Ovary (tissue), 9 donors: Measurements from ENCODE around the gene MX1. TPM values are rescaled to one million over a fixed set of nuclear protein-coding genes. Genes with fewer than 3 reads are reported as not detected.

Experiments used
- DNase-seq, 5 donors: peaks; one replicate each; pipeline ENCODE4 v3.0.0-alpha.2; 2019 to 2020
- H3K27ac ChIP-seq, 2 donors: fragments of 200-600 bp; one replicate each; pipeline versions ENCODE4 v1.5.1 to v1.8.0; 2019 to 2022
- H3K27me3 ChIP-seq: fragments of 200-600 bp; one replicate; pipeline ENCODE4 v1.8.0; 2022
- H3K36me3 ChIP-seq: fragments of 200-600 bp; sonication (generic); one replicate; pipeline ENCODE4 v1.5.1; 2019
- H3K4me1 ChIP-seq: one replicate; pipeline ENCODE4 v1.8.1; 2013; ENCODE audit warnings: mild to moderate bottlenecking, moderate library complexity; ENCODE audit not compliant: insufficient read depth
- H3K4me3 ChIP-seq: fragments of 200-600 bp; sonication (generic); one replicate; pipeline ENCODE4 v1.5.1; 2017
- H3K9me3 ChIP-seq, 2 donors: fragments of 200-600 bp in 1 of 2; sonication (generic) in 1 of 2; one replicate each; pipeline versions ENCODE4 v1.5.1 to v1.8.1; 2013 to 2019; ENCODE audit warnings: mild to moderate bottlenecking in 1 of 2, moderate library complexity in 1 of 2
- CTCF ChIP-seq, 3 donors: fragments of 450-650 bp in 2 of 3; fragments of 200-600 bp in 1 of 3; IDR thresholded peaks; one replicate each; pipeline versions ENCODE4 v1.5.1 to v1.8.0; 2016 to 2022; ENCODE audit warnings: antibody characterized with exemption in 3 of 3, mild to moderate bottlenecking in 1 of 3
- EP300 ChIP-seq: sonication (generic); formaldehyde crosslinking; IDR thresholded peaks from one replicate; pipeline ENCODE4 v1.6.1; 2017; ENCODE audit warnings: antibody characterized with exemption
- POLR2A ChIP-seq: fragments of 450-650 bp; IDR thresholded peaks from one replicate; pipeline ENCODE4 v1.6.1; 2017; ENCODE audit warnings: antibody characterized with exemption, mild to moderate bottlenecking, moderate library complexity
- WGBS, 3 donors: extraction: QIAGEN DNeasy Blood & Tissue Kit in 1 of 3; methylation state at CpG; one replicate each; pipeline versions ENCODE4 v1.1.5 to v1.1.7; 2013 to 2017; 5-methylcytosine and 5-hydroxymethylcytosine counted together
- intact Hi-C, 4 donors: fragments of 100-400 bp; cut with DNase I; formaldehyde crosslinking; loops; one replicate each; pipeline versions ENCODE4 v1.11.0 to v1.15.1; 2022 to 2023
- polyA plus RNA-seq, 2 donors: library from polyadenylated mRNA; stranded (reverse); fragments of 200-250 nt in 1 of 2; fragments of 350-450 nt in 1 of 2; fragmentation: Illumina TruSeq in 1 of 2; extraction: RNeasy Lipid Tissue Mini Kit (QIAGEN cat#74804) in 1 of 2; gene quantifications; one replicate each; pipeline ENCODE4 v1.2.3, GENCODE V29; 2013 to 2014
- total RNA-seq, 7 donors: library from RNA; depleted of rRNA in 2 of 7; stranded (reverse); fragments of >200 nt in 2 of 7; fragmentation: NEBNext Ultra II Directional in 3 of 7; extraction: Animal tissue kit (Norgen Biotek cat#: 25700) in 3 of 7; gene quantifications; one replicate each; pipeline versions ENCODE4 v1.1.0 to v1.2.4, GENCODE V29; 2016 to 2023
- donor health status: DM: no; HTN: no; CAD: no; lungs with moderate emphysema.
- donor health status: DM: no; HTN: no; CAD: no.
- donor health status: Bipolar disorder and iron deficiency.
- donor health status: DM: yes; HTN: yes; CAD: no.
- donor health status: DM: no; HTN: no; CAD: no.
- donor health status: DM: yes; HTN: yes; CAD: no.

The MX1 gene
- total and polyA plus RNA-seq, 9 donors, result 25.2 to 118 (median 43.5) TPM

- Histone ChIP-seq H3K4me3 (peak within 1 kb of the TSS; percentile 33), H3K9me3 (no peaks in the 10 kb centered on the region), H3K27me3 (no peaks in the 10 kb centered on the region), H3K27ac (no peak within 1 kb of the TSS), H3K4me1 (peaks cover 5% of the 10 kb centered on the region), H3K36me3 (no peaks in the 10 kb centered on the region)
- no peak for DNase-seq
- TF ChIP-seq POLR2A, result no peak
- TF ChIP-seq CTCF (IDR thresholded peaks at IDR 0.05), result no peak
- TF ChIP-seq EP300, result no peak
- 1 to 3% (median 1%) methylated on average over 63 to 85 of the region's 85 CpGs for WGBS, 3 donors
- intact Hi-C loops, result no loop called here
Measured at GRCh38 chr21:41507521-41508414, 81.7 kb downstream of the MX1 start, which contains the start of gene TMPRSS2. TMPRSS2 (minus strand) TSS chr21:41508158; CDS start chr21:41498133, 10,025 bp downstream.

GRCh38 chr21:41508415-41509144, 82.5 kb downstream of the MX1 start:
- Histone ChIP-seq H3K9me3 (no peaks in the 10 kb centered on the region), H3K4me1 (peaks cover 5% of the 10 kb centered on the region), H3K27me3 (no peaks in the 10 kb centered on the region), H3K4me3 (no peak overlapping the region), H3K27ac (no peak overlapping the region), H3K36me3 (no peaks in the 10 kb centered on the region)
- WGBS, 3 donors, result 5 to 6% (median 6%) methylated on average over 26 to 28 of the region's 28 CpGs
- no peak for DNase-seq
- TF ChIP-seq CTCF (IDR thresholded peaks at IDR 0.05) (no peak), POLR2A (no peak), EP300 (no peak)
- intact Hi-C loops, result no loop called here

Other genes starting within 250 kb of the MX1 start
- gene FAM3B, start 109.4 kb upstream of the MX1 start, total RNA-seq, result 1 to 10 TPM in 4 of 7 donors, under 1 TPM in 1, not detected in 2; 0.60 to 7.7 (median 1.8) TPM
- under 1 TPM; 0.10 to 0.42 TPM for gene FAM3B, start 109.4 kb upstream of the MX1 start, polyA plus RNA-seq
- gene MX2, start 64.2 kb upstream of the MX1 start, total RNA-seq, result 10 to 100 TPM in 2 of 7 donors, 1 to 10 TPM in 5; 2.6 to 11.7 (median 5.1) TPM
- 10 to 100 TPM in 1 of 2 donors, 1 to 10 TPM in 1; 4.3 to 34.6 TPM for gene MX2, start 64.2 kb upstream of the MX1 start, polyA plus RNA-seq
- 1 to 10 TPM in 3 of 7 donors, under 1 TPM in 2, not detected in 2; 0.60 to 3.0 (median 1.7) TPM for gene TMPRSS2, start 81.9 kb downstream of the MX1 start, total RNA-seq
- under 1 TPM in 1 of 2 donors, not detected in 1; 0.01 TPM for gene TMPRSS2, start 81.9 kb downstream of the MX1 start, polyA plus RNA-seq